SK-N-MC (cell line): ENCODE measurements around the gene UQCRQ.

ENCODE experiments used
- DNase-seq: peaks from one replicate; pipeline ENCODE4 v3.0.0-alpha.2; 2011; ENCODE audit warnings: low read depth, low spot score
- H3K27ac ChIP-seq: fragments of 200-600 bp; sonication (generic); 2 replicates; pipeline ENCODE4 v1.5.1; 2016; ENCODE audit warnings: mixed run types
- H3K36me3 ChIP-seq: fragments of 200-600 bp; sonication (generic); 2 replicates; pipeline ENCODE4 v1.6.1; 2017; ENCODE audit warnings: antibody characterized with exemption, low read length, mixed read lengths; ENCODE audit not compliant: insufficient read depth
- H3K4me3 ChIP-seq: fragments of 200-600 bp; sonication (generic); 2 replicates; pipeline ENCODE4 v1.5.1; 2016
- H3K9ac ChIP-seq: fragments of 200-600 bp; sonication (generic); 2 replicates; pipeline ENCODE4 v1.8.0; 2017; ENCODE audit warnings: mixed run types, mixed read lengths; ENCODE audit not compliant: insufficient read length
- H3K9me3 ChIP-seq: fragments of 200-600 bp; sonication (generic); 2 replicates; pipeline ENCODE4 v1.6.1; 2017; ENCODE audit warnings: low read depth, mild to moderate bottlenecking, antibody characterized with exemption, low read length, moderate library complexity, mixed read lengths
- EZH2 ChIP-seq: fragments of 200-600 bp; sonication (generic); IDR thresholded peaks from one replicate; pipeline ENCODE4 v1.6.1; 2017; ENCODE audit warnings: antibody characterized with exemption
- FOXP2 ChIP-seq: optimal IDR thresholded peaks from 2 replicates; pipeline ENCODE3; 2011; ENCODE audit warnings: mild to moderate bottlenecking, moderate library complexity; ENCODE audit not compliant: insufficient read depth; ENCODE audit errors: extremely low read length, control extremely low read depth
- POLR2AphosphoS5 ChIP-seq: IDR thresholded peaks from 2 replicates; pipeline ENCODE4 v1.6.1; 2012; ENCODE audit warnings: mild to moderate bottlenecking, low read depth, low read length, borderline replicate concordance

The UQCRQ gene

GRCh38 chr5:132898094-132898493 is 31.7 kb downstream of the UQCRQ start:
- no peak for TF ChIP-seq POLR2AphosphoS5
- no peak for TF ChIP-seq EZH2
- TF ChIP-seq FOXP2, result no peak
- peaks cover 67% of the 10 kb centered on the region for H3K36me3 ChIP-seq
- DNase-seq, result no peak
- no peaks in the 10 kb centered on the region for H3K9me3 ChIP-seq
- no peak overlapping the region for H3K9ac ChIP-seq
- H3K27ac ChIP-seq, result no peak overlapping the region
- no peak overlapping the region for H3K4me3 ChIP-seq

- Histone ChIP-seq H3K36me3 (peaks cover 47% of the 10 kb centered on the region), H3K9me3 (no peaks in the 10 kb centered on the region), H3K4me3 (no peak overlapping the region), H3K27ac (no peak overlapping the region), H3K9ac (no peak overlapping the region)
- no peak for TF ChIP-seq FOXP2
- no peak for TF ChIP-seq EZH2
- TF ChIP-seq POLR2AphosphoS5, result no peak
- DNase-seq, result no peak
These were observed 34.6 kb downstream of the UQCRQ start for GRCh38 chr5:132901036-132901435.

- Histone ChIP-seq H3K9me3 (no peaks in the 10 kb centered on the region), H3K27ac (no peak overlapping the region), H3K4me3 (no peak overlapping the region), H3K36me3 (peaks cover 40% of the 10 kb centered on the region), H3K9ac (no peak overlapping the region)
- no peak for DNase-seq
- TF ChIP-seq FOXP2, result no peak
- no peak for TF ChIP-seq POLR2AphosphoS5
- TF ChIP-seq EZH2, result no peak
These were observed 35.3 kb downstream of the UQCRQ start for GRCh38 chr5:132901730-132902129.

GRCh38 chr5:132905938-132906337 is 39.5 kb downstream of the UQCRQ start:
- no peak overlapping the region for H3K4me3 ChIP-seq
- DNase-seq, result no peak
- H3K27ac ChIP-seq, result no peak overlapping the region
- no peaks in the 10 kb centered on the region for H3K9me3 ChIP-seq
- no peak overlapping the region for H3K9ac ChIP-seq
- peaks cover 33% of the 10 kb centered on the region for H3K36me3 ChIP-seq
- TF ChIP-seq EZH2, result no peak
- TF ChIP-seq FOXP2, result no peak
- no peak for TF ChIP-seq POLR2AphosphoS5

GRCh38 chr5:132907161-132907560 is 40.7 kb downstream of the UQCRQ start:
- Histone ChIP-seq H3K9ac (no peak overlapping the region), H3K27ac (no peak overlapping the region), H3K9me3 (no peaks in the 10 kb centered on the region), H3K4me3 (no peak overlapping the region), H3K36me3 (peaks cover 32% of the 10 kb centered on the region)
- TF ChIP-seq FOXP2 (no peak), EZH2 (no peak), POLR2AphosphoS5 (no peak)
- no peak for DNase-seq

GRCh38 chr5:132909702-132910101 is 43.3 kb downstream of the UQCRQ start:
- Histone ChIP-seq H3K9me3 (no peaks in the 10 kb centered on the region), H3K9ac (no peak overlapping the region), H3K36me3 (peaks cover 42% of the 10 kb centered on the region), H3K27ac (no peak overlapping the region), H3K4me3 (no peak overlapping the region)
- DNase-seq, result no peak
- TF ChIP-seq FOXP2 (no peak), EZH2 (no peak), POLR2AphosphoS5 (no peak)

GRCh38 chr5:132915681-132916080 is 49.2 kb downstream of the UQCRQ start:
- H3K9me3 ChIP-seq, result no peaks in the 10 kb centered on the region
- no peak for DNase-seq
- TF ChIP-seq FOXP2 (no peak), POLR2AphosphoS5 (no peak), EZH2 (no peak)
- peaks cover 38% of the 10 kb centered on the region for H3K36me3 ChIP-seq
- H3K27ac ChIP-seq, result no peak overlapping the region
- no peak overlapping the region for H3K4me3 ChIP-seq
- H3K9ac ChIP-seq, result no peak overlapping the region

- no peak for DNase-seq
- H3K9me3 ChIP-seq, result no peaks in the 10 kb centered on the region
- no peak overlapping the region for H3K4me3 ChIP-seq
- H3K36me3 ChIP-seq, result peaks cover 36% of the 10 kb centered on the region
- H3K9ac ChIP-seq, result no peak overlapping the region
- H3K27ac ChIP-seq, result no peak overlapping the region
- TF ChIP-seq EZH2, result no peak
These were observed 49.6 kb downstream of the UQCRQ start for GRCh38 chr5:132916086-132916485.
